H1 (cell line): ENCODE data around the gene TERB1. TPM values are rescaled to one million over a fixed set of nuclear protein-coding genes. Genes with fewer than 3 reads are reported as not detected.

Experiments used
- CEBPB ChIP-seq: IDR thresholded peaks from 2 replicates; pipeline ENCODE4 v1.6.1; 2012; ENCODE audit warnings: low read depth, low read length
- EZH2 ChIP-seq: fragments of 200-600 bp; sonication (generic); IDR thresholded peaks from 2 replicates; pipeline ENCODE4 v1.7.1; 2012; ENCODE audit warnings: low read depth, mild to moderate bottlenecking, moderate library complexity, low read length, inconsistent platforms; ENCODE audit not compliant: severe bottlenecking
- SIN3A ChIP-seq, 2 experiments: IDR thresholded peaks in 1 of 2; conservative IDR thresholded peaks in 1 of 2; 2 replicates each; pipeline ENCODE4 v1.6.1; 2011 to 2012; ENCODE audit warnings: low read length in 2 of 2, improper control_type of control experiment in 1 of 2, low read depth in 1 of 2, mild to moderate bottlenecking in 1 of 2
- SIX5 ChIP-seq: IDR thresholded peaks from 2 replicates; pipeline ENCODE4 v1.6.1; 2011; ENCODE audit warnings: mild to moderate bottlenecking, low read depth, low read length
- SP2 ChIP-seq: IDR thresholded peaks from 2 replicates; pipeline ENCODE4 v1.6.1; 2012; ENCODE audit warnings: mild to moderate bottlenecking, low read length, inconsistent platforms
- SUZ12 ChIP-seq: fragments of 200-600 bp; sonication (generic); IDR thresholded peaks from 2 replicates; pipeline ENCODE4 v1.6.1; 2012; ENCODE audit warnings: mild to moderate bottlenecking, inconsistent platforms, low read length, moderate library complexity, mixed read lengths
- ZNF274 ChIP-seq: IDR thresholded peaks from 2 replicates; pipeline ENCODE4 v1.7.0; 2012; ENCODE audit warnings: low read length, borderline replicate concordance; ENCODE audit errors: extremely low read depth
- polyA plus RNA-seq, 7 experiments: library from polyadenylated mRNA; depleted of rRNA in 3 of 7; stranded (reverse) in 5 of 7; unstranded in 2 of 7; fragments of >200 nt in 5 of 7; fragments of 200-250 nt in 2 of 7; gene quantifications; 1 replicate in 5 of 7; 2 replicates in 1 of 7; 4 replicates in 1 of 7; pipeline versions ENCODE4 v1.2.1 to v1.2.3, GENCODE V29; 2011 to 2013; ENCODE audit warnings: missing spikeins in 2 of 7, mixed read lengths in 2 of 7
- total RNA-seq: library from RNA; stranded (reverse); fragmentation: NEBNext Ultra II Directional; extraction: Animal tissue kit (Norgen Biotek cat#: 25700); gene quantifications from 2 replicates; pipeline ENCODE4 v1.2.1, GENCODE V29; 2021
- TF ChIP-seq, protein P1 (sequence below): IDR thresholded peaks from 2 replicates; pipeline ENCODE4 v1.6.1; 2011; ENCODE audit warnings: low read length, improper control_type of control experiment
- TF ChIP-seq, protein P2 (sequence below): fragments of 300-600 bp; sonication (generic); IDR thresholded peaks from 2 replicates; pipeline ENCODE4 v1.7.1; 2012; ENCODE audit warnings: low read length, moderate library complexity, mild to moderate bottlenecking, inconsistent platforms; ENCODE audit not compliant: insufficient replicate concordance

The TERB1 gene
- total and polyA plus RNA-seq, 2 of the 8 experiments (the other 6 are each of a cell fraction or from before 2014, with no cell fraction given) = not detected

DNA sequence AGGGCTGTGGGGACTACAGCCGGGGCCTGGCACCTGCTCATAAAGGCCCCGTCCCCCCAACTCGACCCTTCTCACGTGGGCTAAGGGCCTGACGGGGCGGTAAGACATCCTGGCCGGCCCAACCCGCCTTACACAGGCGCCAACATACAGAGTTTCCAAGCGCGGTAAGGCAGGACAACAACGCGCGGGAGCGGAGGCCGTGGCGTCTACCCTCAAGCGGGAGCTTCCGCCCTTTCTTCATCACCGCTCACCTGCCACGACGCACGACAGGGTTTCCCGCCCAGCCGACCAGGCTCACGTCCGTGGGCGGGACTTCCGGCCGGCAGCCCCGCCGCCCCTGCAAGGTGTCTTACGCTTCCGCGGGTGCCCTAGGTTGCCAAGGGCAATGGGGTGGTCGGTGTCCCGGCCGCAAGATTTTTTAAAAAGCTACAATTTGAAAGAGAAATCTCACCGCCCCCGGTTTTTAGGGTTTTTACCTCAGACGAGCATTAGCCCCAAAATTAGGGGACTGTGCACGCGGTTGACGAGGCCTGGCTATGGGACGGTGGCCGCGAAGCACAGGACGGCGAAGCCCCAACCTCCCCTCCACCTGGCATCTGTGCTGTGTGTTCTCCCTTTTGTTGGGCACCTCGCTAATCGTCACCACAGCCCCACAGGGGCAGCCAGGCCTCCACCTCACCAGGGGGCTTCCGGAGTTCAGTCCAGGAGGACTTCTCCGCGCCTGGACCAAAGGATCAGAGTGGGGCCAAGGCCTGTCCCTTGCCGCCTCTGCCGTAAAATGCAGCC, at the start of gene TERB1 (continued):
- TF ChIP-seq SUZ12 = no peak
- TF ChIP-seq SIN3A (conservative IDR thresholded peaks at IDR 0.05 in 1 of 2, IDR thresholded peaks at IDR 0.05 in 1 of 2; ENCODE audit: low read depth in 1 of 2, low read length in 2 of 2) = no peak
- no peak for TF ChIP-seq ZNF274
- TF ChIP-seq, protein P1, sequence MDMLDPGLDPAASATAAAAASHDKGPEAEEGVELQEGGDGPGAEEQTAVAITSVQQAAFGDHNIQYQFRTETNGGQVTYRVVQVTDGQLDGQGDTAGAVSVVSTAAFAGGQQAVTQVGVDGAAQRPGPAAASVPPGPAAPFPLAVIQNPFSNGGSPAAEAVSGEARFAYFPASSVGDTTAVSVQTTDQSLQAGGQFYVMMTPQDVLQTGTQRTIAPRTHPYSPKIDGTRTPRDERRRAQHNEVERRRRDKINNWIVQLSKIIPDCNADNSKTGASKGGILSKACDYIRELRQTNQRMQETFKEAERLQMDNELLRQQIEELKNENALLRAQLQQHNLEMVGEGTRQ = no peak
- no peak for TF ChIP-seq EZH2
- TF ChIP-seq, protein P2, sequence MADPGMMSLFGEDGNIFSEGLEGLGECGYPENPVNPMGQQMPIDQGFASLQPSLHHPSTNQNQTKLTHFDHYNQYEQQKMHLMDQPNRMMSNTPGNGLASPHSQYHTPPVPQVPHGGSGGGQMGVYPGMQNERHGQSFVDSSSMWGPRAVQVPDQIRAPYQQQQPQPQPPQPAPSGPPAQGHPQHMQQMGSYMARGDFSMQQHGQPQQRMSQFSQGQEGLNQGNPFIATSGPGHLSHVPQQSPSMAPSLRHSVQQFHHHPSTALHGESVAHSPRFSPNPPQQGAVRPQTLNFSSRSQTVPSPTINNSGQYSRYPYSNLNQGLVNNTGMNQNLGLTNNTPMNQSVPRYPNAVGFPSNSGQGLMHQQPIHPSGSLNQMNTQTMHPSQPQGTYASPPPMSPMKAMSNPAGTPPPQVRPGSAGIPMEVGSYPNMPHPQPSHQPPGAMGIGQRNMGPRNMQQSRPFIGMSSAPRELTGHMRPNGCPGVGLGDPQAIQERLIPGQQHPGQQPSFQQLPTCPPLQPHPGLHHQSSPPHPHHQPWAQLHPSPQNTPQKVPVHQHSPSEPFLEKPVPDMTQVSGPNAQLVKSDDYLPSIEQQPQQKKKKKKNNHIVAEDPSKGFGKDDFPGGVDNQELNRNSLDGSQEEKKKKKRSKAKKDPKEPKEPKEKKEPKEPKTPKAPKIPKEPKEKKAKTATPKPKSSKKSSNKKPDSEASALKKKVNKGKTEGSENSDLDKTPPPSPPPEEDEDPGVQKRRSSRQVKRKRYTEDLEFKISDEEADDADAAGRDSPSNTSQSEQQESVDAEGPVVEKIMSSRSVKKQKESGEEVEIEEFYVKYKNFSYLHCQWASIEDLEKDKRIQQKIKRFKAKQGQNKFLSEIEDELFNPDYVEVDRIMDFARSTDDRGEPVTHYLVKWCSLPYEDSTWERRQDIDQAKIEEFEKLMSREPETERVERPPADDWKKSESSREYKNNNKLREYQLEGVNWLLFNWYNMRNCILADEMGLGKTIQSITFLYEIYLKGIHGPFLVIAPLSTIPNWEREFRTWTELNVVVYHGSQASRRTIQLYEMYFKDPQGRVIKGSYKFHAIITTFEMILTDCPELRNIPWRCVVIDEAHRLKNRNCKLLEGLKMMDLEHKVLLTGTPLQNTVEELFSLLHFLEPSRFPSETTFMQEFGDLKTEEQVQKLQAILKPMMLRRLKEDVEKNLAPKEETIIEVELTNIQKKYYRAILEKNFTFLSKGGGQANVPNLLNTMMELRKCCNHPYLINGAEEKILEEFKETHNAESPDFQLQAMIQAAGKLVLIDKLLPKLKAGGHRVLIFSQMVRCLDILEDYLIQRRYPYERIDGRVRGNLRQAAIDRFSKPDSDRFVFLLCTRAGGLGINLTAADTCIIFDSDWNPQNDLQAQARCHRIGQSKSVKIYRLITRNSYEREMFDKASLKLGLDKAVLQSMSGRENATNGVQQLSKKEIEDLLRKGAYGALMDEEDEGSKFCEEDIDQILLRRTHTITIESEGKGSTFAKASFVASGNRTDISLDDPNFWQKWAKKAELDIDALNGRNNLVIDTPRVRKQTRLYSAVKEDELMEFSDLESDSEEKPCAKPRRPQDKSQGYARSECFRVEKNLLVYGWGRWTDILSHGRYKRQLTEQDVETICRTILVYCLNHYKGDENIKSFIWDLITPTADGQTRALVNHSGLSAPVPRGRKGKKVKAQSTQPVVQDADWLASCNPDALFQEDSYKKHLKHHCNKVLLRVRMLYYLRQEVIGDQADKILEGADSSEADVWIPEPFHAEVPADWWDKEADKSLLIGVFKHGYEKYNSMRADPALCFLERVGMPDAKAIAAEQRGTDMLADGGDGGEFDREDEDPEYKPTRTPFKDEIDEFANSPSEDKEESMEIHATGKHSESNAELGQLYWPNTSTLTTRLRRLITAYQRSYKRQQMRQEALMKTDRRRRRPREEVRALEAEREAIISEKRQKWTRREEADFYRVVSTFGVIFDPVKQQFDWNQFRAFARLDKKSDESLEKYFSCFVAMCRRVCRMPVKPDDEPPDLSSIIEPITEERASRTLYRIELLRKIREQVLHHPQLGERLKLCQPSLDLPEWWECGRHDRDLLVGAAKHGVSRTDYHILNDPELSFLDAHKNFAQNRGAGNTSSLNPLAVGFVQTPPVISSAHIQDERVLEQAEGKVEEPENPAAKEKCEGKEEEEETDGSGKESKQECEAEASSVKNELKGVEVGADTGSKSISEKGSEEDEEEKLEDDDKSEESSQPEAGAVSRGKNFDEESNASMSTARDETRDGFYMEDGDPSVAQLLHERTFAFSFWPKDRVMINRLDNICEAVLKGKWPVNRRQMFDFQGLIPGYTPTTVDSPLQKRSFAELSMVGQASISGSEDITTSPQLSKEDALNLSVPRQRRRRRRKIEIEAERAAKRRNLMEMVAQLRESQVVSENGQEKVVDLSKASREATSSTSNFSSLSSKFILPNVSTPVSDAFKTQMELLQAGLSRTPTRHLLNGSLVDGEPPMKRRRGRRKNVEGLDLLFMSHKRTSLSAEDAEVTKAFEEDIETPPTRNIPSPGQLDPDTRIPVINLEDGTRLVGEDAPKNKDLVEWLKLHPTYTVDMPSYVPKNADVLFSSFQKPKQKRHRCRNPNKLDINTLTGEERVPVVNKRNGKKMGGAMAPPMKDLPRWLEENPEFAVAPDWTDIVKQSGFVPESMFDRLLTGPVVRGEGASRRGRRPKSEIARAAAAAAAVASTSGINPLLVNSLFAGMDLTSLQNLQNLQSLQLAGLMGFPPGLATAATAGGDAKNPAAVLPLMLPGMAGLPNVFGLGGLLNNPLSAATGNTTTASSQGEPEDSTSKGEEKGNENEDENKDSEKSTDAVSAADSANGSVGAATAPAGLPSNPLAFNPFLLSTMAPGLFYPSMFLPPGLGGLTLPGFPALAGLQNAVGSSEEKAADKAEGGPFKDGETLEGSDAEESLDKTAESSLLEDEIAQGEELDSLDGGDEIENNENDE = no peak
- TF ChIP-seq SP2 = no peak
- no peak for TF ChIP-seq CEBPB
- no peak for TF ChIP-seq SIX5
